NOMO-1 treated with DMSO at 0.1 percent for 48 hours (cell line): Measurements from ENCODE around the gene TMEM234.
"Not testable (repeated sequence)": the region's sequence is repeated elsewhere in the genome, so short reads cannot be mapped to it uniquely, and the experiment has no call there.

Experiments
- DNase-seq: peaks from one replicate; lab custom pipeline; 2025; ENCODE audit not compliant: unreplicated experiment; lab: John Stamatoyannopoulos, UW

The TMEM234 gene

DNA sequence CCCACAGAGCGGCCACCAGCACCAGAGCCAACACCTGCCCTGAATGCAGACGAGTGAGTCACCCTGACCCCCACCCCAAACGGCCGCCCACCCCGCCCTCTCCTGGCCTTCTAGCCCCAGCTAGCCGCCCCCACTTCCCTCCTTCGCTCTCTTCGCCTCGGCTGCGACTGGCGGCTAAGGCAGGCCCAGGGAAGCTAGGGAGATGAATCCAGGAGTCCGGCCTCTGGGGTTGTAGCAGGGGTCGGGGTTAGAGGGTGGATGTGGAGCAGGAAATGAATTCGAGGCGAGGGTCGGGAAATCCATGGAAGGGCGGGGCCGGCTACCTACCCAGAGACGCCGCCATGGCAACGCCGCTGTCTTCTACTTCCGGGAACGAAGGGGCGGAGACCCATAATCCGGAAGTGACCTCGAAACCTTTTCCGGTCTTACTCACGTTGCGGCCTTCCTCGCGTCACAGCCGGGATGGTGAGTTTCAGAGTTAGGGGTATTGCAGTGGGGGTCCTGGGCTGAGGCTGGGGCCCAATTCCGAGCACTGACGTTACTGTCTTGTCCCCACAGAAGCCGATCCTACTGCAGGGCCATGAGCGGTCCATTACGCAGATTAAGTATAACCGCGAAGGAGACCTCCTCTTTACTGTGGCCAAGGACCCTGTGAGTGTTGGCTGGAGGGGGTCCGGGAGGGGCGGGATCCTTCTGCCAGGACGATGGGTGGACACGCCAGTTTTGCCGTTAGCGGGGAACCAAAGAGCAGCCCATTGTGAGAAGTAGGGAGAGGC lies at the start of gene TMEM234, which contains the start of gene EIF3I:
TSS of gene TMEM234 (minus strand) at position 374 of the 776 bp plus-strand sequence. CDS start at position 343, 31 bp downstream.
TSS of gene EIF3I (plus strand) at position 428 of the 776 bp plus-strand sequence. CDS start at position 463, 35 bp downstream.
- peak; percentile 92 for DNase-seq

DNA sequence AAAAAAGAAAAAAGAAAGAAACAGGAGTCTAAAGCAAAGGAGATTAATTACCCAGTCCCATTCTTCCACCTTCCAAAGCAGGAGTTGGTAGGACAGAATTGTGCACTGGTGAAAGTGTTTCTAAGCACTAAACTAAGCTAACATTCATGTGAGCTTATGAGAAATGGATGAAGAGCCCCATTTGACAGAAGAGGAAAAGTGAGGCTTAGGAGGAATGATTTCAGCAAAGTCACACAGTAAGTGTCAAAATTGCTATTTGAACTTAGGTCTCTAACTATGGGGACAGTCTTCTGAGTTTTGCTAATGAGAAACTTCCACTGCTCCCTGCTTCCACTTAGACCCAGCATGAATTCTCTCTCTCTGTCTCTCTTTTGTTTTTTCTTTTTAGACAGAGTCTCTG lies 47.6 kb upstream of the TMEM234 start:
- DNase-seq: no peak

DNA sequence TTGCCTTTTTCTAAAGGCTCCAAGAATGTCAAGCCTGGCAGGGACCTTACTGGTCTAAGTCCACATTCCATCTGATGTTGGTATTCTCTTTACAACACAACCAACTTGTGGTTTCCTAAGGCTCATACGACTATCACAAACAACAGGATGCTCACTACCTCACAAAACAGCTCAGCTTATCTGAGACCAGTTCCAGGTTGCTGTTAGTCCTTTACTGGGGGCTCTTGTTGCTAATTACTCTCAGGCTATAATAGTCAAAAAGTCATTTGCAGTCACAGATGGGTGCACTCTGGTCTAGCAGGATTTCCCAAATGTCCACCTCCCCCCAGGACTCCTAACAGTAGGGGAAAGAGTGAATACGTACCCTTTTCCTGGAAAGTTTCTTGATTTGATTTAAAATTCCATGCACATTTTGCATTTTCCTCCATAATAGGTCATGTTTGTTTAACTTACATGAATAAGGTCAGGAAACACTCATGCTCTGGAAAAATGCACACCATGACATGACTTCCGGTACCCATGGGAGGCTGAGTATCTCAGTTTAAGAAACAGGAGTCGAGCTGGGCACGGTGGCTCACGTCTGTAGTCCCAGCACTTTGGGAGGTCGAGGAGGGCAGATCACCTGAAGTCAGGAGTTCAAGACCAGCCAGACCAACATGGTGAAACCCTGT lies 44.9 kb upstream of the TMEM234 start:
- no peak for DNase-seq

- DNase-seq: no peak
Observed at GRCh38 chr1:32265846-32266245, 43.7 kb upstream of the TMEM234 start.

DNA sequence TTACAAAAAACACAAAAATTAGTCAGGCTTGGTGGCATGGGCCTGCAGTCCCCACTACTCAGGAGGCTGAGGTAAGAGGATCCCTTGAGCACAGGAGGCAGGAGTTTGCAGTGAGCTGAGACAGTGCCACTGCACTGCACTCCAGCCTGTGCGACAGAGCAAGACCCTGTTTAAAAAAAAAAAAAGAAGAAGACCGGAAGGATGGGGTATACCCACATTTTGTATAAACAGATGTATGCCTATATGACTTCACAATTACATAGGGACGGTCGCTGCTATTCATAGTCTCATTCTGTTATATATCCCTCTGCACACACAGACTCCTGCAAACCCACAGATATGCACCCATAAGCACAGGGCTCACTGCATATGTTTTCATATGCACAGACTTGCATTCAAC lies 41.6 kb upstream of the TMEM234 start:
- DNase-seq: no peak

DNA sequence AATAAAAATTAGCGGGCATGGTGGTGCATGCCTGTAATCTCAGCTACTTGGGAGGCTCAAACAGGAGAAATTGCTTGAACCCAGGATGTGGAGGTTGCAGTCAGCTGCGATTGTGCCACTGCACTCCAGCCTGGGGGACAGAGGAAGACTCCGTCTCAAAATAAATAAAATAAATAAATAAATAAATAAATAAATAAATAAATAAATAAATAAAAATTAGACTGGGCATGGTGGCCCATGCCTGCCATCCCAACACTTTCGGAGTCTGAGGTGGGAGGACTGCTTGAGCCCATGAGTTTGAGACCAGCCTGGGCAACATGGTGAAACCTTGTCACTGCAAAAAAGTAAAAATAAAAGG lies 41.1 kb upstream of the TMEM234 start:
- not testable (repeated sequence) for DNase-seq

DNA sequence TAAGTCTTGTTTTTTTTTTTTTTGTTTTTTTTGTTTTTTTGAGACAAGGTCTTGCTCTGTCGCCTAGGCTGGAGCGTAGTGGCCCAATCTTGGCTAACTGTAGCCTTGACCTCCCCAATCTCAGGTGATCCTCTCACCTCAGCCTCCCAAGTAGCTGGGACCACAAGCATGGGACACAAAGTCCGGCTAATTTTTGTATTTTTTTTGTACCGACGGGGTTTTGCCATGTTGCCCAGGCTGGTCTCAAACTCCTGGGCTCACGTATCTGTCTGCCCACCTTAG lies 35.0 kb upstream of the TMEM234 start:
- DNase-seq: no peak

DNA sequence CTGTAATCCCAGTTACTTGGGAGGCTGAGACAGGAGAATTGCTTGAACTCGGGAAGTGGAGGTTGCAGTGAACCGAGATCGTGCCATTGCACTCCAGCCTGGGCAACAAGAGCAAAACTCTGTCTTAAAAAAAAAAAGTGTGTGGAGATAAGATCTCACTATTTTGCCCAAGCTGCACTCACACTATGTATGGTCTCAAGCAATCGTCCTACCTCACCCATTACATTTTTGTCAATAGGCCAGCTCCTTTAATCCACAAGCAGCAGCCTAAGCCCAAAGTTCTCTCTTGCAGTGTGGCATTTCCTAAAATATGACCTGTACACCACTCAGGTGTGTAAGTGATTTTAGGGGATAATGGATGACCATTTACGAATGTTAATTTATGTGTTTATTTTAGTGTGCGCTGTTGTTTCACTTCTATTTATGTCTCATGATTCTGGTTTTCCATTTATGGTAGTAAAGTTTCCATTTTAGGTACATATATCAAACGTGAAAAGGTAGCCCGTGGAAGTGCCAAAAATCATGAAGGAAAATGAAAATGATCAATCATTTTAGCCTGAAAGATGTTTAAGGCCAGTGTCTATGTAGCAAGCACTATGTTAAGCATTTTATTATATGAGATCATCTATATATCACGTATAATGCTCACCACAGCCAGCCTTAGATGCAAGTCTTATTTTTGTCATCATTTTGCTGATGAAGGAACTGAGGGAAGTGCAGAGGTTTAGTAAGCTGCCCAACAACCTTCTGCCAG lies 34.5 kb upstream of the TMEM234 start:
- no peak for DNase-seq

- no peak for DNase-seq
Observed at GRCh38 chr1:32255072-32256071, 33.2 kb upstream of the TMEM234 start.

- DNase-seq: no peak
Observed at GRCh38 chr1:32250893-32251716, 29.0 kb upstream of the TMEM234 start, which contains the start of gene LCK. Gene LCK (plus strand): TSS chr1:32251265. CDS start chr1:32274330, 23,065 bp downstream.

- DNase-seq: peak; percentile 23
Observed at GRCh38 chr1:32249831-32250525, 27.8 kb upstream of the TMEM234 start.

GRCh38 chr1:32247983-32248889 lies 26.1 kb upstream of the TMEM234 start:
- peak; percentile 31 for DNase-seq

DNA sequence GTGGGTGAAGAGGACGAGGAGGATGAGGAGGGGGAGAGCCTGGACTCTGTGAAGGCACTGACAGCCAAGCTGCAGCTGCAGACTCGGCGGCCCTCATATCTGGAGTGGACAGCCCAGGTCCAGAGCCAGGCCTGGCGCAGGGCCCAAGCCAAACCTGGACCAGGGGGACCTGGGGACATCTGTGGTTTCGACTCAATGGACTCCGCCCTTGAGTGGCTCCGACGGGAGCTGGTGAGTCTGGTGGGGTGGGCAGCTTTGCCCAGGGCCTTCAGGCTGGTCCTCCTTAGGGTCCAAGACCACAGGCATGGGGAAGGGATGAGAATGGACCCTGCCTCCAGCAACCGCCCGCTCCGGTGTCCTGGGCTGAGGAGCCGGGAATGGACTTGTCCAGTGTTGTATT lies 25.3 kb upstream of the TMEM234 start:
- DNase-seq: no peak

GRCh38 chr1:32246888-32247273 lies 24.7 kb upstream of the TMEM234 start, which contains the start of gene FAM167B:
Gene FAM167B (plus strand): TSS chr1:32247222. CDS start chr1:32247422, 200 bp downstream.
- DNase-seq: no peak

GRCh38 chr1:32242341-32242851 lies 20.2 kb upstream of the TMEM234 start:
- DNase-seq: peak; percentile 41

GRCh38 chr1:32241001-32241763 lies 19.0 kb upstream of the TMEM234 start:
- peak; percentile 9 for DNase-seq
